ENCODE measurements around the gene KCNJ10. TPM values are rescaled to one million over a fixed set of nuclear protein-coding genes. Genes with fewer than 3 reads are reported as not detected.

Gene KCNJ10
- total and polyA plus RNA-seq, 12 donors = 0.11 to 0.32 (median 0.13) TPM; not detected in 7

DNA sequence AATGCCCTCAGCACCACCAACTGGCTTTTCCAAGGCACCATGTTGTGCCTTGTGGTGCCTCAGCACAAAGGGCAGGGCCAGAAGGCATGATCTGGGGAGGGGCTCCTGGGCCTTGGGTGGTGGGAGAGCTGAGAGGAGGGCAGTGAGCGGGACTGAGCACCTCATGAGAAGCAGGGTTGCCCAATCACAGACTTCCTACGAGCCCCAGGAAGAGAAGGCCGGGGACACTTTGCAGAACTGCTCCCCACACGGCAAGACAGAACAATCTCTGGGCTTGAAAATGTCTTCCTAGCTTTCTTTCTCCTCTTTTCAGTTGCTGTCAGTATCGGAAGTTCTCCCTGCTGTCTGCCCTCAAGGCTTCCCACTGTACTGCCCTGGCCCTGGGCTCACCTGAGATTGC is 6.8 kb downstream of the KCNJ10 start:
- WGBS, 4 donors = 79 to 100% (median 89%) methylated on average over 1 to 5 of the region's 5 CpGs
- TF ChIP-seq POLR2A (IDR thresholded peaks at IDR 0.05) = no peak
- TF ChIP-seq, protein P1, sequence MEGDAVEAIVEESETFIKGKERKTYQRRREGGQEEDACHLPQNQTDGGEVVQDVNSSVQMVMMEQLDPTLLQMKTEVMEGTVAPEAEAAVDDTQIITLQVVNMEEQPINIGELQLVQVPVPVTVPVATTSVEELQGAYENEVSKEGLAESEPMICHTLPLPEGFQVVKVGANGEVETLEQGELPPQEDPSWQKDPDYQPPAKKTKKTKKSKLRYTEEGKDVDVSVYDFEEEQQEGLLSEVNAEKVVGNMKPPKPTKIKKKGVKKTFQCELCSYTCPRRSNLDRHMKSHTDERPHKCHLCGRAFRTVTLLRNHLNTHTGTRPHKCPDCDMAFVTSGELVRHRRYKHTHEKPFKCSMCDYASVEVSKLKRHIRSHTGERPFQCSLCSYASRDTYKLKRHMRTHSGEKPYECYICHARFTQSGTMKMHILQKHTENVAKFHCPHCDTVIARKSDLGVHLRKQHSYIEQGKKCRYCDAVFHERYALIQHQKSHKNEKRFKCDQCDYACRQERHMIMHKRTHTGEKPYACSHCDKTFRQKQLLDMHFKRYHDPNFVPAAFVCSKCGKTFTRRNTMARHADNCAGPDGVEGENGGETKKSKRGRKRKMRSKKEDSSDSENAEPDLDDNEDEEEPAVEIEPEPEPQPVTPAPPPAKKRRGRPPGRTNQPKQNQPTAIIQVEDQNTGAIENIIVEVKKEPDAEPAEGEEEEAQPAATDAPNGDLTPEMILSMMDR (IDR thresholded peaks at IDR 0.05) = no peak
- Histone ChIP-seq H3K36me3 (replicated peaks in 1 of 2) (no peaks in the 10 kb centered on the region), H3K27me3 (peaks cover 9% of the 10 kb centered on the region), H3K4me3 (no peak overlapping the region), H3K4me1 (replicated peaks in 1 of 2) (no peaks in the 10 kb centered on the region), H3K27ac (no peak overlapping the region), H3K9me3 (replicated peaks in 1 of 3) (no peaks in the 10 kb centered on the region)
- no peak for DNase-seq
- intact Hi-C loops (cut with DNase I) = no loop called here

DNA sequence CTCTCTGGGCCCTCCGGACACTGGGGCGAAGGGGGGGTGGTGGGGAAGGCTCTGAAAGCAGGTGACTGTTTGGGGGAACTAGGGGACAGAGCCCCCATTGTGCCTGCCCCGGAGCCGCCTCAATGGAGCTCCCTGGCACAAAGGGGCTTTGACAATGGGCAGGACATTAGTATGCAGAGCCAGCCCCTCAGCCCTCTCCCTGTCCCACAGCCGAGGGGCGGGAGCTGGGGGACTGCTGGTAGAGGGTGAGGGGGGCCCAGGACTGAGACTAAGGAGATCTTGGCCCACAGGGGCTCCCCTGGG is 7.8 kb downstream of the KCNJ10 start:
- TF ChIP-seq, protein P1 (IDR thresholded peaks at IDR 0.05) = no peak
- no peak for TF ChIP-seq POLR2A (IDR thresholded peaks at IDR 0.05)
- no peak overlapping the region for H3K4me3 ChIP-seq
- 64 to 79% (median 69%) methylated on average over 5 to 6 of the region's 6 CpGs; no CpG with 5 or more reads in 1 of the 4 donors for WGBS, 4 donors
- H3K9me3 ChIP-seq (replicated peaks in 1 of 3) = no peaks in the 10 kb centered on the region
- peaks cover 9% of the 10 kb centered on the region for H3K27me3 ChIP-seq
- no peaks in the 10 kb centered on the region for H3K4me1 ChIP-seq (replicated peaks in 1 of 2)
- H3K36me3 ChIP-seq (replicated peaks in 1 of 2) = no peaks in the 10 kb centered on the region
- intact Hi-C loops (cut with DNase I) = no loop called here
- no peak overlapping the region for H3K27ac ChIP-seq
- no peak for DNase-seq

DNA sequence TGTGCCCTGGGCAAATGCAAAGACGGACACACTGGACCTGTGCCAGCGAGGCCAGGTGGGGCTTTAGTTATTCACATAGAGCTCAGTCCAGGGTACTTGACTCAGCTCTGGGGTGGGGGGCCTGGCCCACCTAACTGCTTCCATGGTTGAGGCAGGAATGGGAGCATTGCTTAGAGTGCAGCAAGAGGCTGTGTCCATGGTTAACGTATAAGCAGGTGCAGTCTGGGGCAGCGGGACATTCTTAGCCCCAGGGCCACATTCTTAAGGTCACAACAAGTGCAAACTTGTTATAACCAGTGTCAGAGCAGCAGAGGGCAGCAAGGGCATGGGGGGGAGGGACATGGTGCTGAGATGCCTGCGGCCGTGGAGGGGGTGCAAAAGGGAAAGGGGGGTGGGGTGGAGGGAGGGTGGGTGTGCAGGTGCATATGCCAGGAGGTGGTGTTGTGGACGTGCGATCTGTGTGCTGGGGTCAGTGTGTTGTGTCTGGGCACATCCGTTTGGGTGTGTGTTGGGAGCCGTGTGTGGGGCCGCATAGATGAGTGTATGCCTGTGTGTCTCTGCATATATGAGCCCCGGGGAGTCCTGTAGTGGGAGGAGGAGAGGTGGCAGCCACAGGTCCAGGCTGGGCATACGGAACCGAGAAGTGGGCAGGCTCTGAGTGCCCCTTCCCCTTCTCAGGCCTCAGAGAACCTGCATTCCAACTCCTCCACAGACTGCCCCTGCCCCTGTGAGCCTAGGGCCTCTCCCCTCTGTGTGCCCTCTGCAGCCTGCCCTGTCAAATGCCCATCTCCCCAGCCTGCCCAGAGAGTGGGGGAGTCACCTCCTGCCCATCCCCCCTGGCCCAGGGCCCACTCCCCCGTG is 8.4 kb downstream of the KCNJ10 start:
- Histone ChIP-seq H3K4me1 (replicated peaks in 1 of 2) (no peaks in the 10 kb centered on the region), H3K36me3 (replicated peaks in 1 of 2) (no peaks in the 10 kb centered on the region), H3K9me3 (replicated peaks in 1 of 3) (no peaks in the 10 kb centered on the region), H3K27me3 (peaks cover 9% of the 10 kb centered on the region), H3K4me3 (no peak overlapping the region), H3K27ac (no peak overlapping the region)
- intact Hi-C loops (cut with DNase I) = no loop called here
- TF ChIP-seq POLR2A (IDR thresholded peaks at IDR 0.05) = no peak
- TF ChIP-seq, protein P1 (IDR thresholded peaks at IDR 0.05) = no peak
- WGBS, 4 donors = 44 to 63% (median 61%) methylated on average over 7 to 15 of the region's 15 CpGs
- no peak for DNase-seq

DNA sequence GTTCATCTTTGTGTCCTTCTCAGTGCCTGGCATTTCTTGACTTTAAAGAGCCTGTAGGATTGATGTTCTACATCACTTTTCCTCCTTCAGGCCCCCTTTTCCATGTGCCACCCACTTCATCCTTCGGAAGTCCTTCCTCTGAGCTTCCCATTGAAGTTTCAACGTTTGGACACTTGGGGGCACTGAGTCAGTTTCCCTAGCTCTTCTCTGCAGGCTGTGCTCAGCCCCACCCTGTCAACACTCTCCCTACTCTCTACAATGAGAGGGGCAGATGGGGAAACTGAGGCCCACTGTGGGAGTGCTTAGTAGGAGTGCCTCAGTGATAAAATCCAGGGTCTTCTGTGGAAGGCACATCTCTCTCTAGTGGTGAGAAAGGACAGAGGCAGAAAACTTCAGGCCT is 11.9 kb downstream of the KCNJ10 start:
- Histone ChIP-seq H3K27me3 (peaks cover 9% of the 10 kb centered on the region), H3K4me3 (no peak overlapping the region), H3K9me3 (replicated peaks in 1 of 3) (no peaks in the 10 kb centered on the region), H3K27ac (no peak overlapping the region), H3K4me1 (replicated peaks in 1 of 2) (no peaks in the 10 kb centered on the region), H3K36me3 (replicated peaks in 1 of 2) (no peaks in the 10 kb centered on the region)
- intact Hi-C loops (cut with DNase I) = no loop called here
- no peak for DNase-seq
- TF ChIP-seq, protein P1 (IDR thresholded peaks at IDR 0.05) = peak in 3 of 6 experiments; percentile 7 to 21 (median 14)
- TF ChIP-seq POLR2A (IDR thresholded peaks at IDR 0.05) = no peak
- WGBS, 4 donors = 44 to 59% (median 54%) methylated on average over 2 of the region's 2 CpGs
